HG02981 (cell line): ENCODE measurements around the gene ACTN2.

Experiments used
- ATAC-seq: cut with Tn5 transposase; IDR thresholded peaks from one replicate; pipeline ENCODE4 v1.9.1; 2021; ENCODE audit warnings: mild to moderate bottlenecking, moderate library complexity; ENCODE audit not compliant: unreplicated experiment

ACTN2 gene

GRCh38 chr1:236689713-236690569 lies 3.6 kb downstream of the ACTN2 start:
- ATAC-seq: no peak

- no peak for ATAC-seq
Observed at GRCh38 chr1:236691348-236691747, 5.0 kb downstream of the ACTN2 start.

- ATAC-seq: no peak
Observed at GRCh38 chr1:236692128-236692527, 5.8 kb downstream of the ACTN2 start.

- no peak for ATAC-seq
Observed at GRCh38 chr1:236692742-236693141, 6.4 kb downstream of the ACTN2 start.

GRCh38 chr1:236699366-236699765 lies 13.1 kb downstream of the ACTN2 start:
- no peak for ATAC-seq

GRCh38 chr1:236700903-236701302 lies 14.6 kb downstream of the ACTN2 start:
- no peak for ATAC-seq

- no peak for ATAC-seq
Observed at GRCh38 chr1:236701782-236702181, 15.5 kb downstream of the ACTN2 start.

- no peak for ATAC-seq
Observed at GRCh38 chr1:236702791-236703394, 16.6 kb downstream of the ACTN2 start.

GRCh38 chr1:236705771-236706170 lies 19.5 kb downstream of the ACTN2 start:
- ATAC-seq: no peak

- no peak for ATAC-seq
Observed at GRCh38 chr1:236706183-236706582, 19.9 kb downstream of the ACTN2 start.

GRCh38 chr1:236710328-236710892 lies 24.1 kb downstream of the ACTN2 start:
- no peak for ATAC-seq

- no peak for ATAC-seq
Observed at GRCh38 chr1:236716160-236716559, 29.9 kb downstream of the ACTN2 start.

- ATAC-seq: no peak
Observed at GRCh38 chr1:236717811-236718210, 31.5 kb downstream of the ACTN2 start.

GRCh38 chr1:236718328-236718727 lies 32.0 kb downstream of the ACTN2 start:
- ATAC-seq: no peak

- ATAC-seq: no peak
Observed at GRCh38 chr1:236720206-236720605, 33.9 kb downstream of the ACTN2 start.

- ATAC-seq: no peak
Observed at GRCh38 chr1:236720611-236721010, 34.3 kb downstream of the ACTN2 start.

GRCh38 chr1:236724049-236724448 lies 37.8 kb downstream of the ACTN2 start:
- no peak for ATAC-seq

- ATAC-seq: no peak
Observed at GRCh38 chr1:236724506-236724905, 38.2 kb downstream of the ACTN2 start.

- ATAC-seq: no peak
Observed at GRCh38 chr1:236725668-236726067, 39.4 kb downstream of the ACTN2 start.

GRCh38 chr1:236727521-236727920 lies 41.2 kb downstream of the ACTN2 start:
- ATAC-seq: no peak

GRCh38 chr1:236728752-236729151 lies 42.5 kb downstream of the ACTN2 start:
- ATAC-seq: no peak

- ATAC-seq: no peak
Observed at GRCh38 chr1:236733653-236734052, 47.4 kb downstream of the ACTN2 start.
